HG03558 (cell line): ENCODE measurements around the gene SEMA5A.

ENCODE experiments used
- ATAC-seq: cut with Tn5 transposase; IDR thresholded peaks from one replicate; pipeline ENCODE4 v1.9.1; 2021; ENCODE audit warnings: moderate number of reproducible peaks; ENCODE audit not compliant: unreplicated experiment; ENCODE audit errors: extremely low read depth

The SEMA5A gene

GRCh38 chr5:9151684-9152427 lies 394.0 kb downstream of the SEMA5A start:
- ATAC-seq: no peak

DNA sequence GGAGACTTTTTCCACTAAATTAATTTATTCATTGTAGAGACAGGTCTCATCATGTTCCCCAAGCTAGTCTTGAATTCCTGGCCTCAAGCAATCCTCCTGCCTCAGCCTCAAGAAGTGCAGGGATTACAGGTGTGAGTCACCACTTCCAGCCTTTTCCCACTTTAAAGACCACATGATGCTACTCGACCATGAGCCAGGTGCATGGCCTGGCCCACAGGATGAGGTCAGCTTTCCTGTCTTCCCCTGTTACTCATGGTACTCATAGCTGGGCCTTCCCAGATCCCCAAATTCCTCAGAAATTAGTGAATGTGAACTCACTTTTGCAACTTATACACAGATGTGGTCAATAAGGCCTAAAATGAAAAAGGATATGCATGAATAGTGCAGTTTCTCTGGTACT lies 395.9 kb downstream of the SEMA5A start:
- ATAC-seq: no peak

- no peak for ATAC-seq
Measured at GRCh38 chr5:9148242-9148641, 397.6 kb downstream of the SEMA5A start.

DNA sequence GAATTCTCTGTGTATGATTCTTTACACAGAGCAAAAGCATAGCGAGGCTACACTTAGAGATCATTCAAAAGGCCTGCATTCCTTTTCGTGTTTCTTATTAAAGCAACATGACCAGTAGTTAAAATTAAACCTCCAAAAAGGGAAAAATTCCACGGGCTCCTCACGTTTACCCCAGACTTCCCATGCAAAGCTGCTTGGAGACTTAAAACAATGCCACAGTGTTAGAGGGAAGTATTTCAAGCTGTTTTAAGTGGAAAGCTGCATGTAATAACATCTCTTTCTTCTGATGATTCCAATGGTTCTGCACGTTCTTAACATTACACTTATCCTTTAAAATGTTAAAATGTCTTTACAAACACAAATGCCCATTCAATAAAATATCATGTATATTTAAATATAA lies 405.2 kb downstream of the SEMA5A start:
- ATAC-seq: no peak

- no peak for ATAC-seq
Measured at GRCh38 chr5:9140202-9140601, 405.7 kb downstream of the SEMA5A start.

GRCh38 chr5:9139344-9139743 lies 406.5 kb downstream of the SEMA5A start:
- no peak for ATAC-seq

- no peak for ATAC-seq
Measured at GRCh38 chr5:9128136-9128535, 417.7 kb downstream of the SEMA5A start.

GRCh38 chr5:9126490-9126889 lies 419.4 kb downstream of the SEMA5A start:
- ATAC-seq: no peak

- no peak for ATAC-seq
Measured at GRCh38 chr5:9125852-9126251, 420.0 kb downstream of the SEMA5A start.

DNA sequence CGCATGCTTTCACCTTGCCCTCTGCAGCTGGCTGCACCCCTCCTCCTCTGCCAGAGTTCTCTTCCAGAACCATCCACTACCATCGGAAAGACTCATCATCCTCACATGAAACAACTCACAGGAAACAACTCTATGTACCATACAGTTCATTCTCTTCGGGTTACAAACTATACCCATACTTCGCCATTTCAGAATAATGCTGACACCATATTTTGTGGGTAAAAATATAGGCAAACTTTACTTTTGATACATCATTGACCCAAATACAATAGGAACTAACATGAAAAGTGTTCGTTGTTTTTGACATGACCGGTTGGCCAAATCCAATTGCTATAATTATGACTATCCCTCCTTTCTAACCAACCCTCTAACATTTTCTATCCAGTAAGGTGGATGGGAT lies 421.0 kb downstream of the SEMA5A start:
- no peak for ATAC-seq

DNA sequence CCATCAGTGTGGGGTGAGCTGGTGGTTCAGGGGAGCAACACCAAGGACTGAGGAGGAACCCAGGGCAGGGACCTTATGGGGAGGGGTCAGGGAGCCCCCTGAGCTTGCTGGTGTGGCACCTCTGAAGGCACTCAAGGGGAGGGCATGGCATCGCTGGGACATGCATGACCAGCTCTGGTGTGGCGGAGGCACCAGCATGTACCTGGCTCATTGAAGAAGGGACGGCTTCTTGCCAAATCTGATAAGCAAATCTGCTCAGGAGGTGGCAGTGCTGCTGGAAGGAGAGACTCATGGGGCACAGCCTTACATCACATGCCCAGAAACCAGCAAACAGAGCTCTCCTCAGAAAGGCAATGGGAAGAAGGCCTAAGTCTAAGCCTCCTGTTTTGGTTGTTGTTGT lies 421.8 kb downstream of the SEMA5A start:
- ATAC-seq: no peak

DNA sequence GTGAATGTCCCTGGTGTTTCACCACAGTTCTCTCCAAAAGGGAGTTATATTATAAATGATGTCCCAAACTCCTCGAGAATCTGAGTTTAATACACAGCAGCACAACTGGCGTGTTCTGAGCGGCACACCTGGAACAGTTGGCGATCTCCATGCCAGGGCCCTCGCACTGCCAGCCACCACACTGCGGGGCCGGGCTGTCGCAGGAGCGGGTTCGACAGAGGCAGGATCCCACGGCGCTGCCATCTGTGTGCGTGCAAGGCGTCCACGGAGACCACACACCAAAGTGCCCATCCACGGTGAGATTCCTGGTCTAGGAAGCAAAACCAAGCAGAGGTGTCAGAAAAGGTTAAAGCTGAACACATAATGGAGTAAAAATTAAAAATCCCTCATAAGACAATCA lies 423.3 kb downstream of the SEMA5A start:
- no peak for ATAC-seq

DNA sequence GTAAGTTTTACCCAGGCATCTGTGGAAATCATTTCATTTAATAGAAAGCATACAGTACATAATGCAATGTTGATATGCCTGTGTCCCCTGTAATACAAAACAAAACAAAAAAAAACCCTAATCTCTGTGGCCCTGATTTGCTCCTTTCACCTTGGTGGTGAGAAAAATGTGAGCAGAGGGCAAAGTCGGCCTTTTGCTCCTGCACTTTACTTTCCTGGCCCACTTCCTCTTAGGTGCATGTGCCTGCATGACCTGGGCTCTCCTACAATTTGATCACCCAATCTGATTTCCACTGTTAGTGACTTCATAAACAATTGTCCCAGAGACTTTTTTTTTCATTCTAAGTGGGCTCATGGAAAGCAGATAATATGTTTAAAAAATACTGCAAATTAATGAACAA lies 424.3 kb downstream of the SEMA5A start:
- ATAC-seq: no peak

GRCh38 chr5:9118852-9119251 lies 427.0 kb downstream of the SEMA5A start:
- ATAC-seq: no peak

- ATAC-seq: no peak
Measured at GRCh38 chr5:9115093-9115492, 430.8 kb downstream of the SEMA5A start.

DNA sequence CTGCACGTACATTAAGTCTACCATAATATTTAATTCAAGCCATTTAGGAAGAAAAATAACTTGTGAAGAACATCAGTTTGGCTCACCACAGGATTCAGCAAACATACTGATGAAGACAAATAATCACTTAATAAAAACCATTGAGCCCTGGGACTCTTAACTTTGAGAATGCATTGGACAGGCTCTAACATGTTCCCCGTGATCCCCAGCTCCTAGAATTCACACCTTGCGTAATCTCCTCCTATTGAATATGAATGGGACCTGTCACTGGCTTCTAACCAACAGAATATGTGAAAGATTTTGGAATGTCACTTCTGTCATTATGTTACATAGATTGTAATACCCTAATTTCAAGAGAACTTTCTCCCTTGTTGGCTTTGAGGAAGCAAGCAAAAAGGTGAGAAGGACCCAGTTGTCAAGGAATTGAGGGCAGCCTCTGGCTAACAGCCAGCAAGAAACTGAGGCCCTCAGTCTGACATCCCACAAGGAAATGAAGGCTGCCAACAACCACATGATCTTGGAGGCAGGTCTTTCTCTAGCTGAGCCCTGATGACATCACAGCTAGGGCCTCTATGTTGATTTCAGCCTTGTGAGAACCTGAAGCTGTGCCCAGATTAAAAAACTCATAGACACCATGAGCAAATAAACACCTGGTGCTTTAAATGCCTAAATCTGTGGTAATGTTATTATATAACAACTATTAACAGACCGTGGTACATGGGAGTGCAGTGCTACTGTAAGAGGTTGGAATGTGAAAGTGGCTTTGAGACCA lies 433.2 kb downstream of the SEMA5A start:
- ATAC-seq: no peak

DNA sequence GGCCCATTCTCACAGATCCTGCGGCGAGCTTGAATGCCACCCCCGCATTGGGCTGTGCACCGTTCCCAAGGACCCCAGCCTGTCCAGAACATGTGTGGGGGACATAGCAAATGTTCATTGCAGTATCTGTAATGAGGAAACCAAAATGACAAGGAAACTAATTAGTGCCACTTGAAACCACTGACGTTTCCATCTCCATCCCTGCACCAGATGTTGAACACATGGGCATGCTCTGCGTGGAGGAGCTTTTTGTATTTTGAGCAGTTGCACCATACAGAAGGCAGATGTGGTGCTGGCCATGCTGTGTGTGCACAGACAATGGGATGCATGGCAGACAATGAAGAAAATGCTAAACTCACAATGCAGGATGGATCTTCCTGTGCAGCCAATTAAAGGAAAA lies 437.7 kb downstream of the SEMA5A start:
- ATAC-seq: no peak

DNA sequence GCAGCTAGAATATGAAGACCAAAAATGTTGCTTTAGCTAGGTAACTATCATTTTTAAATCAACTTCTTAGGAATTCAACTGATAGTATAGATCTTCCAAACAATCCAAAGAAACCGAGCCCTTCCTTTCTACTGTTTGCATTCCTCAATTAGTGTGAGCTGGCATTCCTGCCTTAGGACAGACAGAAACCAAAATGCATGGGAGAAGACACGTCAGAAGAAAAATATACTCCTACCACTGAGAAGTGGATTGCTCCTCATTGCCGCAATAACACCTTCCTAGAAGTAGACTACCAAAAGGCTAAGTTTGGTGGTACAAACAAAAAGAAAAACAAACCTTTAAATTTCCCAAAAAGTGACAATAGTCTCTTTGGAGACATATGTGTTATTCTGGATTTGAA lies 440.0 kb downstream of the SEMA5A start:
- no peak for ATAC-seq

DNA sequence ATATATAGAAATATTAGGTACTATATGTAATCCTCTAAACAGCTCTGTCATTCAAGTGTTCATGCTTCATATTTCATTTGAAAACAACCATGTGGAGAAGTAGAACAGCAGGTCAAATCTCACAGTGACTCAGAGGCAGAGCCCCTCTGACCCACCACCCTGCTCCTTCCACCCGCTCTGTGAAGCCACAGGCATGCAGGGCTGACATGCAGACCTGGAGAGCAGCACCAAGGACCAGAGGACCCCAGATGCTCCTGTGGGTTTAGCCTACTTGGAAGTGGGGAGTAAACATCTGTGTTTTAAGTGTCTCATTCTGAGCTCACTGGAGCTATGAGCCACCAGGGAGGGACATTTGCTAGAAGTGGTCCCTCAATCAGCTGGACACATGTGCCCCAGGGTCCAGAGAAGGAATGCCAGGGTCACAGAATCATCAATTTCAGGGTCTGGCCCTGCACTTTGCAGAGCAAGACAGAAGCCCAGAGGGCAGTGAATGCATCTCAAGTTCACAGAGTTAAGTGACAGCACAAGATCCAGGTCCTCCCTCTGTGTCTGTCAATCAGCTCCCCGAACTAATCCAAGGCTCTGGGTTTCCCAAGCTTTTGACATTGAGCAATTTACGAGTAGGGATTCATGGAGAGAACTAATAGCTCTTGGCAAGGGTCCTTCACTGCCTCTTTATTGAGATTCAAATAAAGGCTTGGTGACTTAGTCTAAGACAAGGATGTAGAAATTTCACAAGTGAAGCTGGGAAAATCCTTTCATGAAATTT lies 441.1 kb downstream of the SEMA5A start:
- ATAC-seq: no peak

- ATAC-seq: no peak
Measured at GRCh38 chr5:9103290-9103689, 442.6 kb downstream of the SEMA5A start.

DNA sequence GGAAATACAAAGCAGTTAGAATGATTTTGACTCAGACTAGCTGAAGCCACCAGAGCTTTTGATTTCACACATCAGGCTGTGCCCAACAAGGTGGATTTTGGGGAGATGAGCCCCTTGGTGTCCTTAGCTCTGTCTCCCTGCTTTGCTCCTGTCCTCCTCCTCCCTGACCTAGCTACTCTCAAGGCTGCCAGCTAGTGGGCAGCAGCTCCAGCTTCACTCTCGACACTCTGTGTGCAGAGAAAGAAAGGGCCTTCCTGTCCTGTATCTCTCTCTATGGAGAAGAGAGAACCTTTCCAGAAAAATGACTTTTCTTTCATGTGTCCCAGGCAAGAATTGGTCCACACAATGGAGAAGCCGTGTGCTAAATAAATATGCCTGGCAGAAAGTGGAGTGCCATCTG lies 446.2 kb downstream of the SEMA5A start:
- ATAC-seq: no peak
